Measurements from ENCODE around the gene SDSL.

DNA sequence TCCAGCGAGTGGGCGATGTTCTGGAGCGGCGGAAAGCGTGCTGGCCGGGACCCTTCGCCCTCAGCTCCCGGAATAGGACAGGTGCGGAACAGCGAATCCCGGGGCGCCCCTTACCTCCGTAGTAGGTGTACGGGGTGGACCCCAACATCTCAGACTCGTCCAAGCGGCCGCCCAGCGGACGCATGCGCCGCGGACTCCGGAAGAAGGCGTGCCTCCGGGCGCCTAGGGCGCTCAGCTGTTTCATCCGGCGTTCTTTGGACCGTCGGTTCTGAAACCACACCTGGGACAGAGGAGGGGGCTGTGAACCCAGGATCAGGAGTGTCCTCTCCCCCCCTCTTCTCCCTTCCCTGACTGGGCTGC, 44.9 kb downstream of the SDSL start:
- TF ChIP-seq, protein P1, sequence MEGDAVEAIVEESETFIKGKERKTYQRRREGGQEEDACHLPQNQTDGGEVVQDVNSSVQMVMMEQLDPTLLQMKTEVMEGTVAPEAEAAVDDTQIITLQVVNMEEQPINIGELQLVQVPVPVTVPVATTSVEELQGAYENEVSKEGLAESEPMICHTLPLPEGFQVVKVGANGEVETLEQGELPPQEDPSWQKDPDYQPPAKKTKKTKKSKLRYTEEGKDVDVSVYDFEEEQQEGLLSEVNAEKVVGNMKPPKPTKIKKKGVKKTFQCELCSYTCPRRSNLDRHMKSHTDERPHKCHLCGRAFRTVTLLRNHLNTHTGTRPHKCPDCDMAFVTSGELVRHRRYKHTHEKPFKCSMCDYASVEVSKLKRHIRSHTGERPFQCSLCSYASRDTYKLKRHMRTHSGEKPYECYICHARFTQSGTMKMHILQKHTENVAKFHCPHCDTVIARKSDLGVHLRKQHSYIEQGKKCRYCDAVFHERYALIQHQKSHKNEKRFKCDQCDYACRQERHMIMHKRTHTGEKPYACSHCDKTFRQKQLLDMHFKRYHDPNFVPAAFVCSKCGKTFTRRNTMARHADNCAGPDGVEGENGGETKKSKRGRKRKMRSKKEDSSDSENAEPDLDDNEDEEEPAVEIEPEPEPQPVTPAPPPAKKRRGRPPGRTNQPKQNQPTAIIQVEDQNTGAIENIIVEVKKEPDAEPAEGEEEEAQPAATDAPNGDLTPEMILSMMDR (conservative IDR thresholded peaks at IDR 0.05; ENCODE audit: low read depth, low read length): no peak
- no peak for TF ChIP-seq FOS (IDR thresholded peaks at IDR 0.05; ENCODE audit: low read depth, low read length)
- no peak for TF ChIP-seq NFE2L2 (IDR thresholded peaks at IDR 0.05; ENCODE audit: low read depth, low read length)
- no peak for TF ChIP-seq POLR2A (IDR thresholded peaks at IDR 0.05; ENCODE audit: low read depth, low read length)
- TF ChIP-seq RAD21 (IDR thresholded peaks at IDR 0.05; ENCODE audit: low read length): no peak
- TF ChIP-seq RCOR1 (IDR thresholded peaks at IDR 0.05; ENCODE audit: insufficient replicate concordance, low read length): no peak
